ENCODE data around the gene KAZN. TPM values are rescaled to one million over a fixed set of nuclear protein-coding genes. Genes with fewer than 3 reads are reported as not detected.

KAZN gene
- polyA plus RNA-seq, 5 donors: 26.2 to 34.7 (median 29.0) TPM

DNA sequence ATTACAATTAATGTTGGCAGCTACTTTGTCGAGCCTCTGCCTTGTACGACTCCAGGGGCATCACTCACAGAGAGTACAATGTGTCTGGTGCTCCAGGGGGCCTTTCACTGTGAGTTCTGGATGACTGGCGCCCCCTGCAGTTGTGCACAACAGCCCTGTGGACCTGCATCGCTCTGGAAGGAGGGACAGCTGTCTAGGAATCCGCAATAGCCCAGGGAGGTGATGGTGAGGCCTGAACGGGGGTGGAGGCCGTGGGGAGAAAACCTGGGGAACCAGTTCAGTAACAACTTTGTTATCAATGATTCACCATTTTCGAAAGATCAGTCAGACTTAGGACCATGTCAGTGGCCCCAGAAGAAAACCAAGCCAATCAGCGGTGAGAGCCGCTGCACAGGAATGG is 189.1 kb downstream of the KAZN start:
- DNase-seq: no peak

DNA sequence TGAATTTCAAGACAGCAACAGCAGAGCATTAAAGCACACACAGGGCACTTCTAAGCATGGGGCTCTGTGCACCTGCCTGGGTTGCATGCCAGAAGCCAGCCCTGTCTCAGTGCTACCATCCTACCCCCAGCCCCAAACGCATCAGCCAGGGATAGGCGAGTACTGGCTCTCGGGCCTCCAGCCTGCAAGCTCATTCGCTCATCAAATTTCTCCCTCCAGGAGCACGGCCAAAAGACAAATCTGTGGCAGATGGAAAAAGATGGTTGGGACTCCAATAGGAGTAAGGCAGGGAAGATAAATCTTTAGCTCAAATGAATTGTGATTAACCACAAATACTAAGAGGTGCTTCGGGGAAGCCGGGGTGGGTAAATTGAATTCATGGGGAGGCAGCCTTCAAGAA is 189.6 kb downstream of the KAZN start:
- DNase-seq: no peak

DNA sequence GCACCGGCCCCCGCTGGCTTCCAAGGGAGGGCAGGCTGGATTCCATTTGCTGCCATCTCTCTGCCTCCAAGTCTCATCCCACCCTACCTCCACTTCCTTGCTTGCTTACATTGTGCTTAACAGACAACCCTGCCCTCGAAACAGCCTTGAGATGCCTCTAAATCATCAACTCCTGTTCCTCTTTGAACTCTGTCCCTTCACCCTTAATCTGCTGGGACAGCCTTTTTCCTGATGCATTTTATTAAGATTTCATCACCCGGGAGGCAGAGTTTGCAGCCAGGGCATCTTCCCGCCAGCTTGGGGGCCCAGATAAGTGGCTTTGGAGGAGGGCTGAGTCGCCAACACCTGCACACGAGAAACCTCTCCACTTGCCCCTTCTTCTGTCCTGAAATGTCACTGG is 192.5 kb downstream of the KAZN start:
- no peak for DNase-seq

DNA sequence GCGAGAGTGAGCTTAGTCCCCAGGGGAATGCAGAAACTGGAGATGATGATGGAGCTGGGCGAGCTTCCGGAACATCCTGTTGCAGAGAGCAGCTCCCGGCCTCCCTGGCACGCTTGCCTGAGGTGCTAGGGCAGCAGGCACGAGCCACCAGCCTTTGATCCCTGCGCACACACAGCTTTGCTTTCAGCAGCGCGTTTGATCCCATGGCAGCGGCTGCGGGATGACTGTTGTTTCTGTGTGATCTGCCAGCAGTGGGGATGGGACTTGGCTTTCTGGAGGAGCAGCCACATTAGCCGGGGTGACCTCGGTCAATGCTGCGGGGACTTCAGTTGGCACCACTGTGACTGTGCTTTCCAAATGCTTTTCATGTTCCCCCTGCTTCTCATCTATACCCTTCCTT is 193.2 kb downstream of the KAZN start:
- DNase-seq: no peak

DNA sequence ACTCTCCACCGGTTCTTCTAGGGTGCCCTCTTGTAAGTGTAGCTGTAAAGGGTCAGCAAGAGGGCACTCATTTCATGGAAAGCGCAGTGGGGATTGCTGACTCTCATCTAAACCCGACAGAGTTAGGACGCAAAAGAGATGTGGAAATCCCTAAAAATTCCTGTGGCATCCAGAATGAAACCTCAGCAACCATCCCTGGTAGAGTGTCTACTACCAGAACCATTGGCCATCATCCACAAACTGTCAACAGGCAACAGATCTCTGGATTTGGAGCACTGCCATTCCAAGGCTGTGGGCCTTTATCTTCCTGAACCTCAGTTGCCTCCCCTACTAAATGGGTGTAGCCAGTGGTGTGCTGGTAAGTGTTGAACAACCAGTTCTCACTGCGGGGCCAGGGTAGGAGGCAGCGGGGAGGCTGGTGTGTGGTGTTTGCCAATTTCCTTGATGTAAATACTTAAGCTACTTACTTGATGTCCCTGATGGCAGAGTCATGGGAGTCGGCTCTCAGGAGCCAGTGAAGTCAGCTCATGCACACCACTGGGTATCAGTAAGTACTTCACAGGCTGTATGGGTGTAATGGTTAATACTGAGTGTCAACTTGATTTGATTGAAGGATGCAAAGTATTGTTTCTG is 195.8 kb downstream of the KAZN start:
- DNase-seq: no peak

DNA sequence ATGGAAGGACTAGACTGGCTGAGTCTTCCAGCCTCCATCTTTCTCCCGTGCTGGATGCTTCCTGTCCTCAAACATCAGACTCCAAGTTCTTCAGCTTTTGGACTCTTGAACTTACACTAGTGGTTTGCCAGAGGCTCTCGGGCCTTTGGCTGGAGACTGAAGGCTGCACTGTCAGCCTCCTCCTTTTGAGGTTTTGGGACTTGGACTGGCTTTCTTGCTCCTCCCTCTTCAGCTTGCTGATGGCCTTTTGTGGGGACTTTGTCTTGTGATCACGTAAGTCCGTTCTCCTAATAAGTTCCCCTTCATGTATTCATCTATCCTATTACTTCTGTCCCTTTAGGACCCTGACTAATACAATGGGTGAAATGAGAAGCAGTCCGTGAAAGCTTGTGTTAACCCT is 196.4 kb downstream of the KAZN start:
- DNase-seq: no peak

DNA sequence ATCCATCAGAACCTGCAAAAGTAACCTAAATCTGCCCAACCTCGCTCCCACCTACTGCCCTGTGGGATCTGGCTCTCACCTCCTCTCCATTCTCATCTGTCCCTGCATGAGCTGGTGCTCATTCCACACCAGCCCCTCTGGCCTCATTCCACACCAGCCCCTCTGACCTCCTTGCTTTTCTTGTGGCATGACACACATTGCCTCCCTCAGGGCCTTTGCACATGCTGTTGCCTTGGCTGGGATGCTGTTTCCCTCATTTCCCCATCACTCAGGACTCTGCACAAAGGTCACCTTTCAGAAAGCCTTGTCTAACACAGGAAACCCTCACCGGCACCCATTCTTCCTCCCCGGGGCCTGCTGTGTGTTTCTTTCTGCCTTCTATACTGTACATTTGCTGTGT is 197.1 kb downstream of the KAZN start:
- DNase-seq: no peak

DNA sequence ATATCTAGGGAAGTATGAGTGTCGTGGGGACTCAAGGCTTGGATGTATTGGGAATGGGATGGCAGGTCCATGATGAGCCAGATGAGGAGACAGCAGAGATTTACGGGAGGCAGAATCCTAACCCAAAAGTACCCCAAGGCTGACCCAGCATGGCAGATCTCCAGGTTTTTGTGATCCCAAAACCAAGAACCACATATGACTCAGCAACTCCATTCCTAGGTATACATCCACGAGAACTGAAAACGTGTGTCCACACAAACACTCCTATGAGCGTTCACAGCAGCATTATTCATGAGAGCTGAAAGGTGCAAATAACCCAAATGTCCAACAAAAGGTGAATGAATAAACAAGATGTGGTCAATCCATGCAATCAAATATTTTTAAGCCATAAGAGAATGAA is 201.5 kb downstream of the KAZN start:
- DNase-seq: no peak

DNA sequence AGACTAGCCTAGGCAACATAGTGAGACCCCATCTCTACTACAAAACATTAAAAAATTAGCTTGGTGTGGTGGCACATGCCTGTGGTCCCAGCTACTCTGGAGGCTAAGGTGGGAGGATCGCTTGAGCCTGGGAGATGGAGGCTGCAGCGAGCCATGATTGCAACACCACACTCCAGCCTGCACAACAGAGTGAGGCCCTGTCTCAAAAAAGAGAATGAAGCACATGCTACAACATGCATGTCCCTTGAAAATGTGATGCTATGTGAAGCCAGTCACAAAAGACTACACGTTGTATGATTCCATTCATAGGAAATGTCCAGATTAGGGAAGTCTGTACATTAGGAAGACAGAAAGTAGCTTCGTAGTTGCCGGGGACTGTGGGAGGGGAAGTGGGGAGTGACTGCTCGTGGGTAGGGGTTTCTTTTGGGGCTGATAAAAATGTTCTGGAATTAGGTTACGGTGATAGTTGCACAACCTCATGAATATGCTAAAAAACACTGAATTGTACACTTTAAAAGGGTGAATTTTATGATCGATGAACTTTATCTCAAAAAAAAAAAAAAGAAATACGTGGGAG is 202.1 kb downstream of the KAZN start:
- DNase-seq: no peak

DNA sequence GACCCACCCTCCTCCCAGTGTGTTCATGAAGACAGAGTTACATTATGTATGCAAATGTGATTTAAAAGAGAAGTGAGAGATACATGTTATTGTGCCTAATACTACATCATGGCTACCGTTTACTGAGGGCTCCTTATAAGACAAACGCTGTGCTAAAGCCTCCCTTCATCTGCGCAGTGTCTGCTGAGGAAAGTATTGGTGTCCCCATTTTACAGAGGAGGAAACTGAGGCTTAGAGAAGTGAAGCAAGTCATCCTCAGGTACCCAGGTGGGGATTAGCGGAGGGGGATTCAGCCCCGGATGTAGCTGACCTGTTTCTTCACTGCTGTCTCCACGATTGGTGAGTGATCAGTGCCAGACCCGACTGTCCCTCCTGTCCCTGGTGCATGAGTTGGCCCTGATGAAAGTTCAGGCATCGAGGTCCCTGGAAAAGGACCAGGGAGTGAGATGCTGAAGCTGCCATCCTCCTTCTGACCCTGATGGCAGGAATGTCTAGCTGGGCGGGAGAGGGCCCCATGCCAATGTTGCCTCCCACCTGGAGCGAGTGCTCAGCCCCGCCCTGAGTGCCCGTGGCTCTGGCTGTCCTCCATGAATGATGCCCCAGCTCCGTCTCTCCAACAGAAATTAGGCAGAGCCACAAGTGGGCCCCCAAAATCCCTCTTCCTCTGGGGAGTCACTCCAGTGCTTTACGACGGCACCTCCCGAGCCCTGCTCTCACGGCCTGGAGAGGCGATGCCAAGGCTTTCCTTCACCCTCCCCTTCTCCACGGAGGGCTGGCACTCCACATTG is 204.7 kb downstream of the KAZN start:
- no peak for DNase-seq

DNA sequence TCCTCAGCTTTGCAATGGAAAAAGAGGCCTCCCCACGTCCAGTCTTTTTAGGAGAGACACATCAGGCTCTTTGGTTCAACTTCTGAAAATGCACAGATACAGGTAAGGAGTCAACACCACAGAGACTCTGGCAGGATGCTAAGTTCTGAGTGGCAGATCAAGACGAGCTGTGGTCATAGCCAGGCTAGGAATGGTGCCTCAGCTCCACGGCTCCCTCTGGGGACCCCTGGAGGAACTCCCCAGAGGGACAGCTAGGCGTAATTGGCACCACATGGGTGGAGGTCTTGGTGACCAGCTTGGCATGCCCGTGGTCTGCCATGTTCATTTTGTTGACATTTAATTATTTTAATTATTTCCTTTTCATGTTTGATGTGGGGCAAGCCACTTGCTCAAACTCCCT is 206.1 kb downstream of the KAZN start:
- no peak for DNase-seq

DNA sequence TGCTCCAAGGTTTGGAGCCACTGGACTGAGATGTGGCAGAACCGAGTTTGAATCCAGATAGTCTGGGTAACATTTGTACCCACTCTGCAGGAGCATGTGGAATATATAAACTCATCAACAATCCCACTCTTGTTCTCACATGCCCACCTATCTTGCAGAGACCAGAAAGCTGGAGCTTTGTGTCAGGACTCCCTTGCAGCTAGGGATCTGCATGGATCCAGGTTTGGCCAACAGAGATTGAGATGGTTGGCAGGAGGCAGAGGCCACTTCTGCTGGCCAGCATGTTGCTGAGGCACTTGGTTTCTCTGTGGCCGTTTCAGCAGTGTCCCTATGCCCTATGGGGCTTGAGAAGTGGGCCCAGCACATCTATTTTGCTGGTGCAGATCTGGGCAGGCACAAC is 208.3 kb downstream of the KAZN start:
- no peak for DNase-seq

DNA sequence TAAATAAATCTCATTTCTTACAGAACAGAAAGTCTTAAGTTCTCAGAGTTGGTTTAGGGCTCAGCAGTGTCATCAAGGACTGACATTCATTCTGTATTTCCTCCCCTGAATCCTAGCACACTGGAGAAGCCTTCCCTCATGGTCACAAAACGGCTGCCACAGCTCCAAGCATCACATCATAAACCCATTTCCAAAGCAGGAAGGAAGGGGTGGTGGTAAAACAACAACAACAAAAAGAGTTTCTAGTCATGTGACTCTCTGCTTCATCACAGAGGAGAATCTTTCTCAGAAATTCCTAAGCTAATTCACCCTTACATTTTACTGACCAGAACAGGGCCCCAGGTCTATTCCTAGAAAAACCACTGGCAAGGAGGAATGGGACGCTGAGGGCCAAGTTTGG is 210.3 kb downstream of the KAZN start:
- DNase-seq: no peak

DNA sequence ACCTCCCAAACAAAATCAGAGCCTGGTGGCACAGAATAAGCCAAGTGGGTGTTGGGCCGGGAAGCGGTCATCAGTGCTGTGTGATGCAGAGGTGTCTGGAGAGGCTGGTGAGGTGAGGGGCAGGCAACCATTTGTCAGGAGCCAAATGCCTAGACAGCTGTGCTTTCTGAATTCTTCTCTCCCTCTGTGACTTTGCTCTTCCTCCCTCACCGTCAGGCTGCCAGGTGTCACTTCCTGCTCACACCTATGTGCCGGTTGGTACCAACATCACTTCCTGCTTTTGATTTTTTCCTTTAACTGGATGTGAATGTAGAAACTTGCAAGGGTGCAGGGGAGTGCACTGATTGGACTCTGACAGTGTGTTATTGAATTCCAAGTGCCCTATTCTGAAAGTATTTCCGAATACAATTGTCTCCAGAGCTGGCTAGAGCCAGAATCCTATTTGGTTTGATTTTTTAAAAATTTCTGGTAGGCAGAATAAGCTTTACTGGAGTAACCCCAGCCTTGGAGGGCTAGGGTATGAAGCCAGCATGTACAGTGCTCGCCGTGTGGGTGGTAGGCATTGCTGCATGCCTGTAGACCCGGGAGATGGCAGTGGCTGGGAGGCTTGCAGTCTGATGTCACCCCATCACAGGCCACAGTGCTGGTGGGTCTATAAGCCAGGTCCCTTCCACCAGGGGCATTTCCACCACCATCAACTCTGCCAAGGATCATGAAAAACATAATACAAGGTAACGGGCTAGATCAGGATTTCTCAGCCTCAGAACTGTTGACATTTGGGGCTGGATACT is 210.9 kb downstream of the KAZN start:
- DNase-seq: no peak

DNA sequence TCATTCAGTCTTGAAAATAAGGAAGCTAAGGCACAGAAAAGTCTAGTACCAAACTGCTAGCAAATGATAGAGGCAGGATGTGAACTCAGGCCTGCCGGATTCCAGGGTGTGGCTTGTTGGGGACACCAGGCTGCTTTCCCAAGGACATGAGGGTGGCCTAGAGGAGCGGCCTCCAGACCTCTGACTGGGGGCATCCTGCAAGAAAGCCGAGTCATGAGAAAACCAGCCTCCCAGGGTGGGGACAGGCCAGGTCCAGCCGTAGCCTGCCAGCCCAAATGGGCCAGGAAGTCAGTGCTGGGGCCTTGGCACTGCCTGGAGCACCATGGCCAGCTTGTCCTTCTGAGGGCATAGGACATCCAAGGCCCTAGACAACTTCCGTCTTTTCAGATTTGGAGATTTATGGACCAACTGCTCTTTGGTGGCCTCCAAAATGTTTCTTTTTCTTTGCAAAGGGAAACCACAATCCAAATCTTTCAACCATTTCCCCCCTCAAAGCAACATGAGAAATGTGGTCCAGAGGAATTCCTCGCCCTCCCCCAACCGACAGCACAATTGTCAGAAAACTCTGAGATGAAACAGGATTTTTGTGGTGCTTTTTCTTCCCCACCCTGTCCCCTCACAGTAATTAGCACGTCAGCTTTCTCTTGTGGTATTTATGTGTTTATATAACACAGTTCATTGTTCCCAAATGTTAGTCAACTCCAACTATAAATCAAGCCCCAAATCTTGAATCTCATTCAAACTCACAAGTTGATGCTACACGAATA is 212.3 kb downstream of the KAZN start:
- peak; percentile 34 to 41 for DNase-seq

DNA sequence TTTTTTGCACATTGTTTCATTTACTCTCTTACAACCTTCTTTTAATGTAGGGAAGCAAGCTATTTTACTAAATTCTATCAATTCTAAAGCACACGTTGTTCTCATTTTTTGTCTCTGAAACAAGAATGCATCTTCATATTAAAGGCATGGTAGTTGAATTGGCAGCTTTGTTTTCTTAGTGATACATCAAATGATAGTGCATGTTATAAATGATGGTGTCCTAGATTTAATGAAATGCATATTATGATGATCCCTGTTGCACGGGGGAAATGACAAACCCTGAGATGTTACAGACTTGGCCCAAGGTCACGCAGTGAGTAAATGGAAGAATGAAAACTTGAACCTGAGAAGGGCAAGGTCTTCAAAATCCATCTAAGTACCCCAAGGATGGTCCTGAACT is 213.1 kb downstream of the KAZN start:
- DNase-seq: no peak

DNA sequence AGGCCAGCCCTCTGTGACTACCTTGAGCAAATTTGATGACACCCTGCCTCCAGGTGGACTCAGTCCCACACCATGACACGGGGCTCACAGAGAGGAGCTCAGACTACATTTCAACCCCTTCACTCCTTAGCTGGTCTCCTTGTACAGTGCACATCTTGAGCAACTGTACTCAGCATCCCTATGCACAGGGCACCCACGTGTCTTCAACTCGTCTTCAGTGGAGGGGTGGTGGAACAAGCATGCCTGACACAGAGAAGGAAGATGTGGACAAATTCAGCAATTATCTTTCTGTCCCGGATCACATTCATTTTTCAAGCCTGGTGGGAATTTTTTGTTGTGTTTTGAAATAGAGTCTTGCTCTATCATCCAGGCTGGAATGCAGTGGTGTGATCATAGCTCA is 213.7 kb downstream of the KAZN start:
- no peak for DNase-seq

DNA sequence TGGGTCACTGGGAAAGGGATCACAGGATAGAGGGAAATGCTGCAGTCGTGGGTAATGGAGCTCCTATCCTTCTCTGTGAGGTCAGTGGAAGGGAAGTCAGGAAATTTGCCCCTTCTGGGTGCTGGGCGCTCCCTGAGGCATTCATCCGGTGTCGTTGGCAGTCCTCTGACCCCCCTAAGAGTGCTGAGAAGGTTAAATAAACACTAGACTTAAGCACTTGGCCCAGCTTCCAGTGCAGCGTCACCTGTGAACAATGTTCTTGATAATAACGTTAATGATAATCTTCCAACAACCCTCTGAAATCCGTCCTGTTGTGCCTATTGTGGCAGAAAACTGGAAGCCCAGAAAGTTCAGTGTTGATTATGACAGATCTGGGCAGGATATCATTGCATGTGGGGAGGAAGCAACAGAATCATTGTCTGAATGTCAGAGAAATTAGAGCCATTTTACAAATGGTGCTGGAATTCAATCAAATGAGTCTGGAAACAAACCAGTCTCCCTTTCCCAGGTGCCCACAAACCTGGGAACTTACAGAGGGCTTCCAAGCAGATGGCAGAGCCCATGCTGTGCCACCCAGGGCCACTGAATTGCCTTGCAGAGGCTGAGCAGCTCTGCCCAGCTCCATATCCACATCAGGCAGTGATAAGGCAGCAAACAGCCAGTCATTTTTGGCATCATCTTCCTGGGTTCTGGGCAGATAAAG is 216.8 kb downstream of the KAZN start:
- DNase-seq: peak; percentile 11 to 26

DNA sequence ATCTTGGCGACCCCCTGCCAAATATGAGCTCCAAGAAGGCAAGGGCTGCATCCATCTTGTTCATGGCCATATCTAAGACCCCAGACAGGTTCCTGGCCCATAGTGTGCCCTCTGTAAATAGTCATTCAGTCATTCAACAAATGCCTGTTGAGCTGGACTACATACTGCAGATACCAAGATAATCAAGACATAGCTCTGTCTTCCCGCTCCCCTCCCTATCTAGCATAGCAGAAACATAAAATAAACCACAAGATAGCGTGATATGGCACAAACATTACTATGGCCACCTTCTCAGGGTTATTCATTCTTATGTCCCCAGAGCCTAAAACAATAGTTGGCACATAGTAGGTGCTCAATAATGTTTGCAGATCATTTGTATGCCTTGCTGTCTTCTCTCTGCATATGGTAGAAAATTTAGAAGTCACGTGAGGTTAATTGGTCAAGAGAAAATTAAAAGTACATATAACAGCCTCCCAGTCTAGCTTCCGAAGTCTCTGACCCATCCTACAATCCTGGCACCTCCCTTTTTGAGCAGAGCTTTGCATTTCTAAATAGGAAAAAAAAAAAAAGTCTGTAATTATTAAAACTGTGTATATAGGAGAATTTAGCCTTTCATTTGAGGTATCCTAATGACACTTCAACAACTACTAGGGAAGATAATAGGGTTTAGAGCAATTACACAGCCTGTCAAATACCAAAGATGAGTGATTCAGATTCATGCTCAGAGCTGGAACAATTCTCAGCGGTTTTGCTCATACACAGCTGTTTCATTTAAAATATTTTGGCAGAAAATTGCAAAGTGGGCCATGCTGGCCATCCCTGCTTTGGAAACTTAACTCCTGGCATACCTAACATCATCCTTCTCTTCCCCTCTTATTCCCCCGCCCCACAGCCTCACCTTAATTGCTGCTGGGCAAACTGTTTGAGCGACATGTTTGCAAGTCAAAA is 219.0 kb downstream of the KAZN start:
- DNase-seq: no peak

Data from right lung (tissue), 5 donors.